A549 (cell line): ENCODE measurements around the gene SPTB. TPM values are rescaled to one million over a fixed set of nuclear protein-coding genes. Genes with fewer than 3 reads are reported as not detected.

ENCODE experiments used
- ATAC-seq, 2 experiments: fragments of 200-7000 bp in 1 of 2; fragments of >200 bp in 1 of 2; cut with Nextera tagmentation in 1 of 2; cut with Tn5 transposase in 1 of 2; 3 replicates each; pipeline versions ENCODE4 v1.8.0 to v1.9.1; 2018 to 2020; ENCODE audit warnings: mild to moderate bottlenecking in 1 of 2, moderate library complexity in 1 of 2
- CTCF ChIA-PET: fragments of 300-600 bp; sonication (Branson Sonifier 250); formaldehyde crosslinking; extraction: SDS; loops from one replicate; lab custom pipeline; 2021; ENCODE audit warnings: antibody characterized with exemption, inconsistent platforms; lab: Yijun Ruan, JAX
- POLR2A ChIA-PET: fragments of 350-600 bp; formaldehyde crosslinking; extraction: SDS; loops from one replicate; lab custom pipeline; 2021; ENCODE audit warnings: antibody characterized with exemption, inconsistent platforms; lab: Yijun Ruan, JAX
- DNase-seq, 2 experiments: peaks; one replicate each; pipeline versions ENCODE4 v3.0.0 to v3.0.0-alpha.2; 2011 to 2016; ENCODE audit warnings: low read depth in 1 of 2, low spot score in 1 of 2
- FAIRE-seq: peaks from 2 replicates; lab custom pipeline; 2011; peaks lifted over from hg19 to GRCh38; lab: Jason Lieb, UNC
- H3K27ac ChIP-seq, 2 experiments: fragments of >200 bp; sonication (Bioruptor Twin); formaldehyde crosslinking; 3 replicates each; pipeline ENCODE4 v1.5.1; 2016 to 2017
- H3K4me1 ChIP-seq: fragments of >200 bp; sonication (Bioruptor Twin); formaldehyde crosslinking; 3 replicates; pipeline ENCODE4 v1.6.1; 2016
- H3K4me2 ChIP-seq: fragments of >200 bp; sonication (Bioruptor Twin); formaldehyde crosslinking; 3 replicates; pipeline ENCODE4 v1.6.1; 2016
- H3K4me3 ChIP-seq: fragments of >200 bp; sonication (Bioruptor Twin); formaldehyde crosslinking; 3 replicates; pipeline ENCODE4 v1.5.1; 2016
- H3K9me3 ChIP-seq: fragments of >200 bp; sonication (Bioruptor Twin); formaldehyde crosslinking; 3 replicates; pipeline ENCODE4 v1.6.1; 2016
- EHF ChIP-seq: fragments of 250-450 bp; sonication (Bioruptor Pico); IDR thresholded peaks from 2 replicates; pipeline ENCODE4 v1.5.0; 2020; ENCODE audit warnings: mild to moderate bottlenecking
- ESRRA ChIP-seq: fragments of 150-350 bp; IDR thresholded peaks from 2 replicates; pipeline ENCODE4 v1.6.1; 2014; ENCODE audit warnings: mild to moderate bottlenecking, low read length, borderline replicate concordance
- FOXS1 ChIP-seq: fragments of 250-450 bp; sonication (Bioruptor Pico); IDR thresholded peaks from 2 replicates; pipeline ENCODE4 v1.5.0; 2020; ENCODE audit warnings: mild to moderate bottlenecking, moderate library complexity
- JUN ChIP-seq, 2 experiments: fragments of >200 bp; sonication (Bioruptor Twin); formaldehyde crosslinking; IDR thresholded peaks; 2 replicates in 1 of 2; 3 replicates in 1 of 2; pipeline ENCODE4 v1.6.1; 2016 to 2017
- KDM1A ChIP-seq: fragments of 200-600 bp; sonication (generic); IDR thresholded peaks from 2 replicates; pipeline ENCODE4 v1.6.1; 2016; ENCODE audit warnings: low read depth, mild to moderate bottlenecking
- KDM5A ChIP-seq: fragments of 200-600 bp; sonication (generic); IDR thresholded peaks from 2 replicates; pipeline ENCODE4 v1.6.1; 2016; ENCODE audit warnings: antibody characterized with exemption, mild to moderate bottlenecking
- MYC ChIP-seq: IDR thresholded peaks from 2 replicates; pipeline ENCODE4 v1.6.1; 2012; ENCODE audit warnings: mild to moderate bottlenecking, inconsistent platforms, low read length, improper control_type of control experiment, borderline replicate concordance
- NPAS2 ChIP-seq: fragments of 250-450 bp; sonication (Bioruptor Pico); IDR thresholded peaks from 2 replicates; pipeline ENCODE4 v1.8.0; 2022; ENCODE audit warnings: mild to moderate bottlenecking, moderate library complexity, borderline replicate concordance
- POLR2A ChIP-seq: IDR thresholded peaks from 2 replicates; pipeline ENCODE4 v1.6.1; 2012; ENCODE audit warnings: mild to moderate bottlenecking, low read length
- POLR2AphosphoS2 ChIP-seq: conservative IDR thresholded peaks from 2 replicates; pipeline ENCODE4 v1.6.1; 2012; ENCODE audit warnings: low read length, improper control_type of control experiment, inconsistent platforms
- RAD21 ChIP-seq, 2 experiments: fragments of >200 bp in 1 of 2; sonication (Bioruptor Twin) in 1 of 2; formaldehyde crosslinking in 1 of 2; IDR thresholded peaks in 1 of 2; conservative IDR thresholded peaks in 1 of 2; 2 replicates in 1 of 2; 3 replicates in 1 of 2; pipeline ENCODE4 v1.6.1; 2012 to 2018; ENCODE audit warnings: inconsistent platforms in 1 of 2
- RNF2 ChIP-seq: fragments of 200-600 bp; sonication (generic); IDR thresholded peaks from 2 replicates; pipeline ENCODE4 v1.6.1; 2016; ENCODE audit warnings: low read depth, mild to moderate bottlenecking, antibody characterized with exemption, moderate library complexity, borderline replicate concordance
- SMC3 ChIP-seq: fragments of >200 bp; sonication (Bioruptor Twin); formaldehyde crosslinking; IDR thresholded peaks from 3 replicates; pipeline ENCODE4 v1.6.1; 2018; ENCODE audit warnings: inconsistent platforms
- TFCP2L1 ChIP-seq: fragments of 250-450 bp; sonication (Bioruptor Pico); IDR thresholded peaks from 2 replicates; pipeline ENCODE4 v1.5.0; 2021; ENCODE audit warnings: mild to moderate bottlenecking
- ZSCAN20 ChIP-seq: fragments of 250-450 bp; sonication (Bioruptor Pico); IDR thresholded peaks from 2 replicates; pipeline ENCODE4 v1.8.0; 2022; ENCODE audit warnings: mild to moderate bottlenecking, moderate library complexity
- WGBS: methylation state at CpG from one replicate; pipeline ENCODE4 v1.1.6; 2017; ENCODE audit errors: missing lambda C conversion rate; 5-methylcytosine and 5-hydroxymethylcytosine counted together
- polyA plus RNA-seq, 4 experiments: library from polyadenylated mRNA; depleted of rRNA in 3 of 4; stranded (reverse); fragments of >200 nt; fragmentation: RNase III in 1 of 4; extraction: RNeasy Plus Mini Kit Qiagen cat#74134 plus additional on column Dnase treatment in 1 of 4; gene quantifications; 2 replicates in 3 of 4; 3 replicates in 1 of 4; pipeline ENCODE4 v1.2.3, GENCODE V29; 2011 to 2017
- TF ChIP-seq, protein P1 (sequence below): IDR thresholded peaks from 2 replicates; pipeline ENCODE4 v1.6.1; 2012
- TF ChIP-seq, protein P2 (sequence below): fragments of 200-600 bp; sonication (generic); IDR thresholded peaks from 2 replicates; pipeline ENCODE4 v1.6.1; 2016; ENCODE audit warnings: antibody characterized with exemption, mild to moderate bottlenecking, moderate library complexity
- TF ChIP-seq, protein P3 (sequence below): IDR thresholded peaks from 2 replicates; pipeline ENCODE4 v1.6.1; 2012
- TF ChIP-seq, protein P4 (sequence below): IDR thresholded peaks from 2 replicates; pipeline ENCODE4 v1.6.1; 2012; ENCODE audit warnings: low read depth, borderline replicate concordance
- TF ChIP-seq, protein P5 (sequence below): fragments of >200 bp; sonication (Bioruptor Twin); formaldehyde crosslinking; IDR thresholded peaks from 3 replicates; pipeline ENCODE4 v1.6.1; 2016

The SPTB gene
- polyA plus RNA-seq, 2 of the 4 experiments (the other 2 are of a cell fraction), result 0.27 to 2.1 TPM

DNA sequence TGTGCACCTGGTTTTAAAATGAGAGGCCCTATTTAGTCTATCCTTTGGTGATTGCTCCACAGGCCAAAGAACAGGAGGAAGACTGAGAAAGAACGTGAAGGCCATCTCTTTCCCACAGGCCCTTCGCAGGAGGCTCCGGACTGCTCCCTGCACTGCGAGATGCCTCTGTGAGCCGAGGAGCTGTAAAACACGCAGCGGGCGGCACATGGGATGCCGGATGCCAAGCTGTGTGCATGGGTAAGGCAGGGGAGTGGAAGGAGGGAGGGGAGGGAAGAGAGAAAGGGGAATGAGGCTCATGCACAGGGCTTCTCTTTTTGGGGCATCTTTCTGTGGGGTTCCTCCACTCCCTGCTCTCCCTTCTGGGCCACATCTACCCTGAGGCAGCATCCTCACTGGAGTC is 61.6 kb downstream of the SPTB start:
- POLR2A ChIA-PET, result no interaction called here
- no peak for TF ChIP-seq FOXS1
- TF ChIP-seq KDM1A, result no peak
- TF ChIP-seq MYC, result no peak
- TF ChIP-seq NPAS2 (CRISPR knock-in tag), result no peak
- no peak for TF ChIP-seq JUN (IDR thresholded peaks at IDR 0.05)
- no peak for TF ChIP-seq EHF (CRISPR knock-in tag)
- TF ChIP-seq, protein P1, sequence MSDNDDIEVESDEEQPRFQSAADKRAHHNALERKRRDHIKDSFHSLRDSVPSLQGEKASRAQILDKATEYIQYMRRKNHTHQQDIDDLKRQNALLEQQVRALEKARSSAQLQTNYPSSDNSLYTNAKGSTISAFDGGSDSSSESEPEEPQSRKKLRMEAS, result no peak
- TF ChIP-seq, protein P2, sequence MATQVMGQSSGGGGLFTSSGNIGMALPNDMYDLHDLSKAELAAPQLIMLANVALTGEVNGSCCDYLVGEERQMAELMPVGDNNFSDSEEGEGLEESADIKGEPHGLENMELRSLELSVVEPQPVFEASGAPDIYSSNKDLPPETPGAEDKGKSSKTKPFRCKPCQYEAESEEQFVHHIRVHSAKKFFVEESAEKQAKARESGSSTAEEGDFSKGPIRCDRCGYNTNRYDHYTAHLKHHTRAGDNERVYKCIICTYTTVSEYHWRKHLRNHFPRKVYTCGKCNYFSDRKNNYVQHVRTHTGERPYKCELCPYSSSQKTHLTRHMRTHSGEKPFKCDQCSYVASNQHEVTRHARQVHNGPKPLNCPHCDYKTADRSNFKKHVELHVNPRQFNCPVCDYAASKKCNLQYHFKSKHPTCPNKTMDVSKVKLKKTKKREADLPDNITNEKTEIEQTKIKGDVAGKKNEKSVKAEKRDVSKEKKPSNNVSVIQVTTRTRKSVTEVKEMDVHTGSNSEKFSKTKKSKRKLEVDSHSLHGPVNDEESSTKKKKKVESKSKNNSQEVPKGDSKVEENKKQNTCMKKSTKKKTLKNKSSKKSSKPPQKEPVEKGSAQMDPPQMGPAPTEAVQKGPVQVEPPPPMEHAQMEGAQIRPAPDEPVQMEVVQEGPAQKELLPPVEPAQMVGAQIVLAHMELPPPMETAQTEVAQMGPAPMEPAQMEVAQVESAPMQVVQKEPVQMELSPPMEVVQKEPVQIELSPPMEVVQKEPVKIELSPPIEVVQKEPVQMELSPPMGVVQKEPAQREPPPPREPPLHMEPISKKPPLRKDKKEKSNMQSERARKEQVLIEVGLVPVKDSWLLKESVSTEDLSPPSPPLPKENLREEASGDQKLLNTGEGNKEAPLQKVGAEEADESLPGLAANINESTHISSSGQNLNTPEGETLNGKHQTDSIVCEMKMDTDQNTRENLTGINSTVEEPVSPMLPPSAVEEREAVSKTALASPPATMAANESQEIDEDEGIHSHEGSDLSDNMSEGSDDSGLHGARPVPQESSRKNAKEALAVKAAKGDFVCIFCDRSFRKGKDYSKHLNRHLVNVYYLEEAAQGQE, result no peak
- TF ChIP-seq, protein P3, sequence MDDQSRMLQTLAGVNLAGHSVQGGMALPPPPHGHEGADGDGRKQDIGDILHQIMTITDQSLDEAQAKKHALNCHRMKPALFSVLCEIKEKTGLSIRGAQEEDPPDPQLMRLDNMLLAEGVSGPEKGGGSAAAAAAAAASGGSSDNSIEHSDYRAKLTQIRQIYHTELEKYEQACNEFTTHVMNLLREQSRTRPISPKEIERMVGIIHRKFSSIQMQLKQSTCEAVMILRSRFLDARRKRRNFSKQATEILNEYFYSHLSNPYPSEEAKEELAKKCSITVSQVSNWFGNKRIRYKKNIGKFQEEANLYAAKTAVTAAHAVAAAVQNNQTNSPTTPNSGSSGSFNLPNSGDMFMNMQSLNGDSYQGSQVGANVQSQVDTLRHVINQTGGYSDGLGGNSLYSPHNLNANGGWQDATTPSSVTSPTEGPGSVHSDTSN, result no peak
- TF ChIP-seq TFCP2L1 (CRISPR knock-in tag), result no peak
- TF ChIP-seq, protein P4, sequence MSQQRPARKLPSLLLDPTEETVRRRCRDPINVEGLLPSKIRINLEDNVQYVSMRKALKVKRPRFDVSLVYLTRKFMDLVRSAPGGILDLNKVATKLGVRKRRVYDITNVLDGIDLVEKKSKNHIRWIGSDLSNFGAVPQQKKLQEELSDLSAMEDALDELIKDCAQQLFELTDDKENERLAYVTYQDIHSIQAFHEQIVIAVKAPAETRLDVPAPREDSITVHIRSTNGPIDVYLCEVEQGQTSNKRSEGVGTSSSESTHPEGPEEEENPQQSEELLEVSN, result no peak
- Histone ChIP-seq H3K27ac (peak overlapping the region in 1 of 2 experiments; percentile 56; a peak in 1 of 6 replicates), H3K4me3 (no peak overlapping the region), H3K9me3 (no peaks in the 10 kb centered on the region), H3K4me1 (peaks cover 14% of the 10 kb centered on the region), H3K4me2 (0 out of 3 replicates have a peak overlapping the region, but pooled peaks have one; percentile 20)
- DNase-seq (no peak), ATAC-seq (no peak), FAIRE-seq (no peak)
- 90% methylated on average over 9 of the region's 9 CpGs for WGBS
- CTCF ChIA-PET, result interaction anchor here (1.4 to 15.2 kb wide), 3 partner anchors 10 to 71 kb away, joined by 5 to 250 read pairs (median 32); no protein-coding TSS in a partner anchor

DNA sequence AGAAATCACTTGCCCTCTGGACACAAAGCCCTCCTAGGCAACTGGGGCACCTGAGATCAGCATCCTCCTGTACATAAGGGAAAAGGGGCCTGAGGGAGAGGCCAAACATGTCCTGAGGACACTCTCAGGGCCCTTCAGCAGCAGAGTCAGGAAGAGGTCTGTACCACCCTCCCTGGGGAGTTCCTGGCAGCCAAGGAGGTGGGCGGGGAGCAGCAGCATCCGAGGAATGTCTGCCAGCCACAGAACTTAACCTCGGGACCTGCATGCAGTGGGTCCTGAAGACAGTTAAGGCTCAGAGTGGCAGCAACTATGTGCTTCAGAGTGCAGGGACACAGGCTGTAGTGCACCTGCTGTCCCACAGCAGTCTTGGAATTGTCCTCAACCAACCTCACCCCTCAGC is 62.1 kb downstream of the SPTB start:
- POLR2A ChIA-PET, result no interaction called here
- no peak for TF ChIP-seq SMC3
- TF ChIP-seq ZSCAN20, result no peak
- no peak for TF ChIP-seq KDM5A
- no peak for TF ChIP-seq RAD21 (conservative IDR thresholded peaks at IDR 0.05 in 1 of 2, IDR thresholded peaks at IDR 0.05 in 1 of 2)
- no peak for TF ChIP-seq ESRRA
- TF ChIP-seq, protein P5, sequence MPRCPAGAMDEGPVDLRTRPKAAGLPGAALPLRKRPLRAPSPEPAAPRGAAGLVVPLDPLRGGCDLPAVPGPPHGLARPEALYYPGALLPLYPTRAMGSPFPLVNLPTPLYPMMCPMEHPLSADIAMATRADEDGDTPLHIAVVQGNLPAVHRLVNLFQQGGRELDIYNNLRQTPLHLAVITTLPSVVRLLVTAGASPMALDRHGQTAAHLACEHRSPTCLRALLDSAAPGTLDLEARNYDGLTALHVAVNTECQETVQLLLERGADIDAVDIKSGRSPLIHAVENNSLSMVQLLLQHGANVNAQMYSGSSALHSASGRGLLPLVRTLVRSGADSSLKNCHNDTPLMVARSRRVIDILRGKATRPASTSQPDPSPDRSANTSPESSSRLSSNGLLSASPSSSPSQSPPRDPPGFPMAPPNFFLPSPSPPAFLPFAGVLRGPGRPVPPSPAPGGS, result no peak
- TF ChIP-seq POLR2A, result no peak
- no peak for TF ChIP-seq MYC
- no peak for TF ChIP-seq POLR2AphosphoS2
- no peak for TF ChIP-seq RNF2
- Histone ChIP-seq H3K9me3 (no peaks in the 10 kb centered on the region), H3K4me2 (0 out of 3 replicates have a peak overlapping the region, but pooled peaks have one; percentile 20), H3K27ac (peak overlapping the region in 1 of 2 experiments; percentile 56; a peak in 3 of 6 replicates), H3K4me3 (no peak overlapping the region), H3K4me1 (peaks cover 10% of the 10 kb centered on the region)
- CTCF ChIA-PET, result interaction anchor here (0.8 to 15.2 kb wide), 6 partner anchors 9 to 72 kb away, joined by 3 to 250 read pairs (median 8); no protein-coding TSS in a partner anchor
- FAIRE-seq, result no peak
- no peak for DNase-seq
- 48% methylated on average over 3 of the region's 3 CpGs for WGBS
- ATAC-seq, result peak in 1 of 2 experiments; percentile 31; a peak in 1 of 6 replicates
